AG09309 (cell line): ENCODE data around the gene DPYD.

Experiments used
- DNase-seq: peaks from one replicate; pipeline ENCODE4 v3.0.0-alpha.2; 2010; ENCODE audit warnings: low read depth
- H3K4me3 ChIP-seq: 2 replicates; pipeline ENCODE4 v1.5.1; 2011; ENCODE audit warnings: mild to moderate bottlenecking, low read depth, low read length, moderate library complexity; ENCODE audit not compliant: control insufficient read depth
- CTCF ChIP-seq: IDR thresholded peaks from 2 replicates; pipeline ENCODE4 v1.5.1; 2011; ENCODE audit warnings: mild to moderate bottlenecking, low read depth, low read length, inconsistent platforms; ENCODE audit not compliant: insufficient read depth, control insufficient read depth; ENCODE audit errors: missing control alignments

Gene DPYD

GRCh38 chr1:97920276-97920831, 480 bp downstream of the DPYD start:
- no peak for TF ChIP-seq CTCF
- DNase-seq: no peak

GRCh38 chr1:97919585-97920261, 1.1 kb downstream of the DPYD start:
- peak overlapping the region; percentile 99 for H3K4me3 ChIP-seq
- TF ChIP-seq CTCF: no peak
- no peak for DNase-seq

More at GRCh38 chr1:97920276-97920831, 480 bp downstream of the DPYD start:
- H3K4me3 ChIP-seq: peak overlapping the region; percentile 99

- no peak for TF ChIP-seq CTCF
- no peak for DNase-seq
- peak overlapping the region; percentile 99 for H3K4me3 ChIP-seq
Measured at GRCh38 chr1:97918961-97919360, 1.9 kb downstream of the DPYD start.

GRCh38 chr1:97913506-97914139, 7.2 kb downstream of the DPYD start:
- DNase-seq: no peak
- H3K4me3 ChIP-seq: no peak overlapping the region
- TF ChIP-seq CTCF: no peak

- no peak overlapping the region for H3K4me3 ChIP-seq
- TF ChIP-seq CTCF: no peak
- no peak for DNase-seq
Measured at GRCh38 chr1:97911266-97912215, 9.3 kb downstream of the DPYD start.

- no peak overlapping the region for H3K4me3 ChIP-seq
- no peak for DNase-seq
- TF ChIP-seq CTCF: no peak
Measured at GRCh38 chr1:97909266-97909665, 11.6 kb downstream of the DPYD start.
